SU-DHL-6 (cell line): ENCODE measurements around the gene EPC1.
A peak's percentile ranks its signal among the peaks of the same experiment; 100 is the strongest.
"Not testable (repeated sequence)": the region's sequence is repeated elsewhere in the genome, so short reads cannot be mapped to it uniquely, and the experiment has no call there.

ENCODE experiments used
- H2AFZ ChIP-seq: fragments of 200-600 bp; sonication (generic); 2 replicates; pipeline ENCODE4 v1.6.1; 2014; ENCODE audit warnings: low read depth, mild to moderate bottlenecking, moderate library complexity, mixed read lengths, antibody characterized with exemption, low read length; ENCODE audit not compliant: severe bottlenecking
- H3F3A ChIP-seq: fragments of 200-600 bp; shearing (Covaris generic); 2 replicates; pipeline ENCODE4 v1.6.0; 2016; ENCODE audit warnings: antibody characterized with exemption, mild to moderate bottlenecking; ENCODE audit not compliant: insufficient read depth
- H3K27ac ChIP-seq: fragments of 200-600 bp; sonication (generic); 2 replicates; pipeline ENCODE4 v1.5.1; 2016; ENCODE audit warnings: low read depth, mild to moderate bottlenecking, low read length, moderate library complexity, mixed read lengths
- H3K27me3 ChIP-seq: fragments of 200-600 bp; sonication (generic), shearing (Covaris generic); 2 replicates; pipeline ENCODE4 v1.6.0; 2014; ENCODE audit warnings: mild to moderate bottlenecking, low read length
- H3K36me3 ChIP-seq: fragments of 200-600 bp; sonication (generic); 2 replicates; pipeline ENCODE4 v1.6.1; 2014; ENCODE audit warnings: mild to moderate bottlenecking, low read length, mixed read lengths
- H3K4me2 ChIP-seq: fragments of 300-600, 200-600 bp; shearing (Covaris generic), sonication (generic); 2 replicates; pipeline ENCODE4 v1.6.0; 2014; ENCODE audit warnings: low read length, low read depth, mild to moderate bottlenecking; ENCODE audit not compliant: poor library complexity, severe bottlenecking
- H3K4me3 ChIP-seq: fragments of 200-600 bp; sonication (generic); 2 replicates; pipeline ENCODE4 v1.5.1; 2014; ENCODE audit warnings: antibody characterized with exemption, low read length, mild to moderate bottlenecking, mixed read lengths; ENCODE audit not compliant: insufficient read depth, poor library complexity, severe bottlenecking
- H3K79me2 ChIP-seq: fragments of 200-600 bp; sonication (generic); 2 replicates; pipeline ENCODE4 v1.6.1; 2014; ENCODE audit warnings: mild to moderate bottlenecking, low read length, moderate library complexity; ENCODE audit not compliant: insufficient read depth
- H3K9ac ChIP-seq: fragments of 200-600 bp; sonication (generic); 2 replicates; pipeline ENCODE4 v1.7.0; 2014; ENCODE audit warnings: mild to moderate bottlenecking, low read length
- H3K9me2 ChIP-seq: fragments of 200-600 bp; sonication (generic); replicated peaks from 2 replicates; pipeline ENCODE4 v1.6.1; 2014; ENCODE audit warnings: low read length; ENCODE audit not compliant: insufficient read depth
- H3K9me3 ChIP-seq: fragments of 200-600 bp; sonication (generic); 2 replicates; pipeline ENCODE4 v1.6.1; 2014; ENCODE audit warnings: low read length, mixed read lengths; ENCODE audit not compliant: insufficient read depth
- H4K20me1 ChIP-seq: fragments of 200-600 bp; sonication (generic); 2 replicates; pipeline ENCODE4 v1.6.1; 2014; ENCODE audit warnings: low read depth, mild to moderate bottlenecking, antibody characterized with exemption, low read length, moderate library complexity, mixed read lengths
- EZH2phosphoT487 ChIP-seq: fragments of 200-600 bp; sonication (generic), shearing (Covaris generic); conservative IDR thresholded peaks from 2 replicates; pipeline ENCODE4 v1.6.1; 2018; ENCODE audit warnings: mild to moderate bottlenecking, antibody characterized with exemption, low read length, moderate library complexity, mixed read lengths
- TF ChIP-seq, protein P1 (sequence below): fragments of 200-600 bp; sonication (generic); IDR thresholded peaks from one replicate; pipeline ENCODE4 v1.5.1; 2017; ENCODE audit warnings: antibody characterized with exemption, mild to moderate bottlenecking, low read length, moderate library complexity; ENCODE audit not compliant: insufficient read depth, poor library complexity, severe bottlenecking

EPC1 gene

DNA sequence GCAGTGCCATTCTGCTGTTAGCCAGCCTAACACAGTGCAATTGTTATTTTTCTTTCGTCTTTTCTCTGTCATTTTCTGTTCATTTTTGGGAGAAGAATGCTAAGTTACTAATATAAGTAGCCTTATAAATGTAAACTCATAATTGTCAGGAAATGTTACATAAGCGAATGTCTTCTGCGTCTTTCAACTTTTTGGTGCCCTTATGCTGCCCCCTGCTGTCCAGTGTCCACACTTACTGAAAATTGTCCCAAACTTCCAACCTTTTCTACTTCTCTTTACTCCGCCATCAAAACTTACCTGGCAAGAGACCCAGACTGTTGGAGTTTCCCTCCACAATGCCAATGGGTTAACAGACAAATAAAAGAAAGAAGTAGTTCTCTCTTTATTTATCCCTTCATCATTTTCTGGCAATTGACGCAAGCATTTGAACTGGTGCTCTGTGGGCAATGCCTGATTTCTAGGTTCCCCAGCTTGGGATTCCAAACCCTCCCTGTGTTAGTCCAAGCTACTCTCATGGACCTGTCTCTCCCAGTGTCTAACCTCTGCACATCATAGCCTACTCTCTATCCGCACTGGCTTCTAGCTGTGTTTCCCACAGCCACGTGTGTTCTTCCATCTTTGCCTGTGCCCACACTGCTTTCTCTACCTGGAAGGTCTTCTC, 21.0 kb upstream of the EPC1 start:
- H3K9me2 ChIP-seq, result no peaks in the 10 kb centered on the region
- H3K27ac ChIP-seq, result peak overlapping the region; percentile 28; the same call in 1 of the 2 replicates
- H3K79me2 ChIP-seq, result peaks cover 72% of the 10 kb centered on the region
- no peaks in the 10 kb centered on the region for H3K27me3 ChIP-seq
- peak overlapping the region; percentile 51 for H3K4me2 ChIP-seq
- H3K9ac ChIP-seq, result peak overlapping the region; percentile 16; the same call in 1 of the 2 replicates
- H3K4me3 ChIP-seq, result no peak overlapping the region
- no peak overlapping the region for H2AFZ ChIP-seq
- H4K20me1 ChIP-seq, result no peaks in the 10 kb centered on the region
- H3K9me3 ChIP-seq, result no peaks in the 10 kb centered on the region
- H3K36me3 ChIP-seq, result no peaks in the 10 kb centered on the region
- TF ChIP-seq EZH2phosphoT487, result no peak
- TF ChIP-seq, protein P1, sequence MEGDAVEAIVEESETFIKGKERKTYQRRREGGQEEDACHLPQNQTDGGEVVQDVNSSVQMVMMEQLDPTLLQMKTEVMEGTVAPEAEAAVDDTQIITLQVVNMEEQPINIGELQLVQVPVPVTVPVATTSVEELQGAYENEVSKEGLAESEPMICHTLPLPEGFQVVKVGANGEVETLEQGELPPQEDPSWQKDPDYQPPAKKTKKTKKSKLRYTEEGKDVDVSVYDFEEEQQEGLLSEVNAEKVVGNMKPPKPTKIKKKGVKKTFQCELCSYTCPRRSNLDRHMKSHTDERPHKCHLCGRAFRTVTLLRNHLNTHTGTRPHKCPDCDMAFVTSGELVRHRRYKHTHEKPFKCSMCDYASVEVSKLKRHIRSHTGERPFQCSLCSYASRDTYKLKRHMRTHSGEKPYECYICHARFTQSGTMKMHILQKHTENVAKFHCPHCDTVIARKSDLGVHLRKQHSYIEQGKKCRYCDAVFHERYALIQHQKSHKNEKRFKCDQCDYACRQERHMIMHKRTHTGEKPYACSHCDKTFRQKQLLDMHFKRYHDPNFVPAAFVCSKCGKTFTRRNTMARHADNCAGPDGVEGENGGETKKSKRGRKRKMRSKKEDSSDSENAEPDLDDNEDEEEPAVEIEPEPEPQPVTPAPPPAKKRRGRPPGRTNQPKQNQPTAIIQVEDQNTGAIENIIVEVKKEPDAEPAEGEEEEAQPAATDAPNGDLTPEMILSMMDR, result peak; percentile 83
- peaks cover 12% of the 10 kb centered on the region for H3F3A ChIP-seq

DNA sequence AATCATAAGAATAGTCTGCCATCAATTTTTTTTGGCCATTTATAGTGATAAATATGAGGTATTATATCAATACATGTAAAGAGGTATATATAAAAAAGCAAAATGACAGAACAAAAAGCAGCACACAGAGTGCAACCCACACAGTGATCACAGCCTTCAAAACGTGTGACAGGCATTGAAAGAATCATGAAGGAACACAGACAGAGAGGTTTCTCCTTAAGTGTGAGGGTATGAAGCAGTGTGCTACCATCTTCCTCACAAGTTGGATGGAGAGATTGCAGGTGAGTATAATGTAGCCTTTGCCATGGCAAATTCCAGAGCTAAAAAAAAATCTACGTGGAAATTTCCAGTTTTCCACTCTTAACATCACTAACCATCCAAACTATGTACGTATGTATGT, 19.6 kb upstream of the EPC1 start:
- Histone ChIP-seq H3K27me3 (no peaks in the 10 kb centered on the region), H3K4me3 (no peak overlapping the region), H2AFZ (no peak overlapping the region), H3K9ac (no peak overlapping the region), H3K27ac (no peak overlapping the region), H3K9me3 (no peaks in the 10 kb centered on the region), H3K9me2 (no peaks in the 10 kb centered on the region), H3K4me2 (peak overlapping the region; percentile 8), H3K36me3 (no peaks in the 10 kb centered on the region), H3K79me2 (peaks cover 65% of the 10 kb centered on the region), H4K20me1 (no peaks in the 10 kb centered on the region), H3F3A (peaks cover 12% of the 10 kb centered on the region)
- TF ChIP-seq EZH2phosphoT487, result no peak
- TF ChIP-seq, protein P1, result no peak

DNA sequence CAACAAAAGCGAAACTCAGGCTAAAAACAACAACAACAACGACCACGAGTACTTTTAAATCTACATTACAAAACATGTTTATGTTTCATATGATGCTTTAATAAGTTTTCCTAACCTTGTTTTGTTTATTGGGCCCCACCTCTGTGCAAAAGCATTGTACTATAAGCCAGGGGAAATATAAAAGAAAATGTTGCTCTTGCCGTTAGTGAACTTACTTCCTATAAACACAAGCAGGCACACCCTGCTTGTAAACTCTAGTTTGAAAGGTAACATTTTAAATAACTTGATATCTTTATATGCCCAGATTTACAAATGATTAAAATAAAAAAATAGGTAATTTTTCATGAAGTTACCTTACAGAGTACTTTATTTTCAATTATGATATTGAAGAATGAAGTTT, 19.2 kb upstream of the EPC1 start:
- no peaks in the 10 kb centered on the region for H3K9me2 ChIP-seq
- no peaks in the 10 kb centered on the region for H4K20me1 ChIP-seq
- H3K9ac ChIP-seq, result no peak overlapping the region
- no peaks in the 10 kb centered on the region for H3K36me3 ChIP-seq
- H3K4me3 ChIP-seq, result no peak overlapping the region
- no peak overlapping the region for H2AFZ ChIP-seq
- H3K27me3 ChIP-seq, result no peaks in the 10 kb centered on the region
- H3K9me3 ChIP-seq, result no peaks in the 10 kb centered on the region
- H3K4me2 ChIP-seq, result peak overlapping the region; percentile 8
- peaks cover 65% of the 10 kb centered on the region for H3K79me2 ChIP-seq
- TF ChIP-seq, protein P1, result no peak
- TF ChIP-seq EZH2phosphoT487, result no peak
- no peak overlapping the region for H3K27ac ChIP-seq
- H3F3A ChIP-seq, result peaks cover 12% of the 10 kb centered on the region

DNA sequence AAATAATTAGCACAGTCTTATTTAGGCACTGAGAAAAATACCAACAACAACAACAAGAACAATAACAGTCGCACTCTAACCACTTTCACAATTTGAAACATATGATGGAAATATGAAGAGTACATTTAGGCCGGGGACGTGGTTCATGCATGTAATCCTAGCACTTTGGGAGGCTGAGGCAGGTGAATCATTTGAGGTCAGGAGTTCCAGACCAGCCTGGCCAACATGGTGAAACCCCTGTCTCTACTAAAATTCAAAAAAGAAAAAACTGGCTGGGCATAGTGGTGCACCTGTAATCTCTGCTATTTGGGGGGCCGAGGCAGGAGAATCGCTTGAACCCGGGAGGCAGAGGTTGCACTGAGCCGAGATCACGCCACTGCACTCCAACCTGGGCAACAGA, 18.4 kb upstream of the EPC1 start:
- peaks cover 65% of the 10 kb centered on the region for H3K79me2 ChIP-seq
- not testable (repeated sequence) for H3K4me2 ChIP-seq, H3K4me3 ChIP-seq

More for the DNA sequence above, 18.4 kb upstream of the EPC1 start:
- H4K20me1 ChIP-seq, H3K27me3 ChIP-seq, H3K36me3 ChIP-seq, H3K27ac ChIP-seq, H3K9me3 ChIP-seq, H3K9ac ChIP-seq, H2AFZ ChIP-seq, H3K9me2 ChIP-seq: not testable (repeated sequence)
- H3F3A ChIP-seq, result peaks cover 12% of the 10 kb centered on the region
